ENCODE results near the gene FREY1.

FREY1 gene

DNA sequence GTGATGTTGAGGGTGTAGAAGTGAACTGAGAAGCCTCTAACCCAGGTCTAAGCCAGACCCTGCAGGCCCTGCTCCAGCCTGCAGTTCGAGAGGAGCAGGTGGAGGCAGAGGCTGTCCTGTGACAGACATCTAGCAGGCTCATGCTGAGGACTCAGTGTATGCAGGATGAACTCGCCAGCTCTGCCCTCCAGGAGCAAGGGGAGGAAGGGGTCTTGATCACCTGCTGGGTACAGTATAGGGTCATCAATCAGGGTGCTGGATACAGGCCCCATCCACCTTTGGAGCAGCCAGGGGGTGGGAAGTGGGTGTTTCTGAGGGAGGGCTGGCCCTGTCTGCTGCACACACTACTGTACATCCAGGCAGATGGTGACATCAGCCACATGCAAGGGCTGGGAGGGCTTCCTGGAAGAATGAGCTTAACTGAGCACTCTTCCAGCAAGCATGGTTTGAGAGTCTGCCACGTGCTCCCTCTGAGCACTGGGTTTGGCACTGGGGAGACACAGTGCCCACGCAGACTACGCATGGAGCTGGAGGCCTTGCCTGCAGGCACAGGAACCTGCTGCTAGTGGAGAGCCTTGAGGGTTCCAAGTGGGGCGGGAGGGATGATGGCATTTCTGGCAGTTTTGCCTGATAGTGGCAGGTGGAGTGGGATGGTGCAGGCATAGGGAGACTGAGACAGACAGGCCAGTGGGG lies 12.4 kb downstream of the FREY1 start:
- no peak for DNase-seq (ENCODE audit: low read depth)

DNA sequence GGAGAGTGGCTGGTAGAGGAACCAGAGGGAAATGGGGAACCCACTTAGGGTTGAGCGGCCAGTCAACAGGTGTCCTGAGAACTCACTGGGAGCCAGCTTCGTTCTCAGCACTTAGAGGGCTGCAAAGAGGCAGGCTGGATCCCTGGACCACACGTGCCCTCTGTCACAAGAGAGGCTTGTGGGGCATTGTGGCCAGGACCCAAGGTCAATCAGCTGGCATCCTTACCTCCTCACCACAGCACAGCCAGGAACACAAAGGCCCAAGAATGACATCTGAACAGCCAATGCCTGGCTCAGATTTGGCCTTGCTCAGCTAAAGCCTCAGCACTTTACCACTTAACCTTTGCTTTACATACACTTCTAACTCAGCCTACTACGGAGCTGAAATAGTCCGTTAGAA lies 14.2 kb downstream of the FREY1 start:
- DNase-seq (ENCODE audit: low read depth) = no peak

DNA sequence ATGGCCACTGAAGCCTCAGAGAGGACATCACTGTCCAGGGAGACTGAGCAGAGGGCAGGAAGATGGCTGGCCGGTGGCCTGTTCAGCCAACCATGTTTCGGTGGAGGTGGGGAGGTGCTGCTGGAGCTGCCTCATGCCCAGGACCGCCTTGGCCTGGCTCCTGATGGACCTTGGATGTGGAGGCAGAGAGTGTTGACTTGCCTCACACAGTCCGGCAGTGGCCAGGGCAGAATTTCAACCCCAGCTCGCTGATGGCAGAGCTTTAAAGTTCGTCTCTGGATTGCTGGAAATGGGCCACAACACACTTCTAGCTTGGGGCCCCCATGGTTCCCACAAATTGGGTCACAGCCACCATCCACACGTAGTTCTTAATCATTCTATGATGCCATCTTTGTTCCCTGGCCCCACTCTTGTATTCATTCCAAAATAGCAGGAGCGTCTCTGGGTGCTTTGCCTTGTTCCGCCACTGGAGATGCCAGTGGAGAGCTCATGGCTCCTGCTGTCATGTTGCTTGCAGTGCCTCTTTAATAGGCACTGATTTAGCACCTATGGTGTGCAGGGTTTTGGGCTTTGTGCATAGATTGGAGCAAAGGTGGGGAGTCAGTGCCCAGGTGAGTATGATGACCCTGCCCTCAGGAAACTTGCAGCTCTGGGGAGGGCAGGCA lies 16.1 kb downstream of the FREY1 start:
- DNase-seq (ENCODE audit: low read depth) = no peak

DNA sequence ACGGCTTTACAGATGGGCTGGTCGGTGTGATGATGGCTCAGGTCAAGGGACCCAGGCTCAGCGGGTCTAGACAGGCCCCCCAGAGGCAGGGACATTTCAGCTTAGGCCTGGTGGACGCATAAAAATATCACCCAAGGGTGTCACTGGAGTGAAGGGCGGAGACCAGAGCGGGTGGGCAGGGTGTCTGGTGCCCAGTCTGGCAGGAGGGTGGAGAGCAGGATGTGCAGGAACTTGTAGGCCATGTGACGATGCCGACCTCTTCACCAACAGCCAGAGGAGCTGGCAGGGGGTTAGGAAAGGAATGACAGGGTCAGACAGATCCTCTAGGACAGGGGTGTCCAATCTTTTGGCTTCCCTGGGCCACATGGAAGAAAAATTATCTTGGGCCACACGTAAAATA lies 17.1 kb downstream of the FREY1 start:
- DNase-seq (ENCODE audit: low read depth) = no peak

DNA sequence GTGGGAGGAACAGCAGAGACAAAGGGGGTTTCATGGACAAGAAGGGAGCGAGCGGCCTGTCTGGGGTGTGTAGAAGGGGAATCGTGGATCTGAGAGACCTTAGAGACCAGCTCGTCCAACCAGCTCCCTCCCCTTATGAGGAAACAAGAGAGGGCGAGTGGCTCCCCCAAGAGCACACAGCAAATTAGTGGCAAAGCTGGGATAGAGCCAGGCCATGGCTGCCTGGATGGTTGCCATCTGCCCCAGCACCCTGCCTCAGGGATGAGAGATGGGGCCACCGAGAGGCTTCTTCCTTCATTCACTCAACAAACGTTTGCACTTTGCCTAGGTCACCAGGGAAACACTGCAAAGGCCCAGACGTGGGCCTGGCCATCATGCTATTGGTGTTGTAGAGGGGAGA lies 17.5 kb downstream of the FREY1 start:
- DNase-seq (ENCODE audit: low read depth) = no peak

DNA sequence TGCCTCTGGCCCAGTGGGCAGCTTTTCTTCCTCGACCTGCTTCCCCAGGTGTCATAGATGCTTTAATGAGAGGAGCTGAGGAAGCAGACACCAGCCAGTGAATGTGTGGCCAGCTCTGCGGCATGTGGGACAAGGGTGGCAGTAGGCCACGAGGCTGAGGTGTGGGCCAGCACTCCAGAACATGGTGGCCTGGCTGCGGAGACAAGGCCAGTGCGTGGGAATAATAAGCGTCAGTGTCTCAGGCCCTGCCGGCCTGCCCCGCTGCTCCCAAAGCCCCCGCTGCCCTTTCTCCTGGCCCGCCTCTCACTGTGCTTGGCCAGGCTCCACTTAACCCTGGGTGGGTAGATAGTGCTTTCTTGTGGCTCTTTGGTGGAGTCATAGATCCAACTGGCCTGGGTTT lies 19.5 kb downstream of the FREY1 start:
- no peak for DNase-seq (ENCODE audit: low read depth)

DNA sequence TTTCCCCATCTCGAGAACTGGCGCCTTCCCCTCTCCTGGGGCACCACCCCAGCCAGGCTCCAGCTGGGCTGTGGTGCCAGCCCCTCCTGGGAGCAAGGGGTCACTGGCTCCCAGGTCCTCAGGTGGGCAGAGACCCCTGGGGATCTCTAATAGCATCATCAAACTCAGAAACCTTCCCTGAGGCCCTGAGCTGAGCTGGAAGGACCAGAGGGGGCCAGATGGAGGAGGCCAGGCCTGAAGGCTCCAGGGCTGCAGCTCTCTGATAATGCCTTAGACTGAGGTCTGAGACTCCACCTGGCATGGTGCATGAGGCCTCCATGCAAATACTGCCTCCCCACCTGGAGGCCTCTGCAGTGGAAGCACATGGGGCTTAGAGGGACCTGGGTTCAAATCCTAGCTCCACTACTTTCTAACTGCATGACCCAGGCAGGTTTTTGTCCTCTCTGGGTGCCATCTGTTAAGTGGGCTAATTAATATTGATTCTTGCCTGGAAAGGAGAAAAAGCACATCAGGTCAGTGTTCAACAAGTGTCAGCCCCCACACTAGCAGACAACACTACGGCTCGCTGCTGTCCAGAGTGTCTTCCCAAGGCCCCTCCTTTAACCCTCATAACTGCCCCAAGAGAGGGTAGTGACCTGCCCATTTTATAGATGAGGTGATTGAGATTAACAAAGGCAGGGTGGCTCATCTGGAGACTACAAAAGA lies 20.1 kb downstream of the FREY1 start:
- no peak for DNase-seq (ENCODE audit: low read depth)

DNA sequence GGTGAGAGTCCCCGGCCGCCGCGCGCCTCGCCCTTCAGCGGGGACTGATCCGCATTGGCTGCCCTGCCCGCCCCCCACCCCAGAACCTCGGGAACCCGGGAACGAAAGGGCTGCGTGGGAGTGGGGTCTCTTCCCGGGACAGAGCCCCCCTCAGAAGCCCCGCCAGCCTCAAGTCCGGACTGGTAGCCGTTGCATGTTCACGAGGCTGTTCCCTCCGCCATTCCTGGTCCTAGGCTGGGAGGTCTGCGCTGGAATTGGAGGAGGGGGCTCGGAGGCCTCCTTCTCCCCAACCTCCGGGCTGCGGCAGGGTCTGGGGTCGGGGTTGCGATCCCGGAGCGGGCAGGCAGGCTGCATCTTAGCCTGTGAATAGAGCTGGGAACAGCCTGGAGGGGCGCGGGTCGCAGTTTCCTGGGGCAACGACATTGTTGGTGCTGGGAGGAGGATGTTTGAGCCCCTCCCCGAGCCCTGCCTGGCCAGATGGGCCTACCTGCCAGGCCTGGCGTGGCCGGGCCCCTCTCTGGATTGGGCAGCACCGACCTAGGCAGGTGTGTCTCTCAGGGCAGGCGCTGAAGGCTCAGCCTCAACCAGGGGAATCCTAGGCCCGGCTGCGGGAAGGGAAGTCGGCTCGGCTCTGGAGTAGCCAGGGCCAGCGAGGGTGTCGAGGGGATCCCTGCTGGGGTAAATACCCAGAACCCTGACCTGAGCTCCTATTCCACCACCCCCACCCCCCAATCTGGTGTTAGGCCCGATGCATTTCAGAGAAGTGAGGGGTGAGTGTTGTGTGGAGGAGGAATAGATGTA lies 20.9 kb downstream of the FREY1 start:
- DNase-seq (ENCODE audit: low read depth) = no peak

DNA sequence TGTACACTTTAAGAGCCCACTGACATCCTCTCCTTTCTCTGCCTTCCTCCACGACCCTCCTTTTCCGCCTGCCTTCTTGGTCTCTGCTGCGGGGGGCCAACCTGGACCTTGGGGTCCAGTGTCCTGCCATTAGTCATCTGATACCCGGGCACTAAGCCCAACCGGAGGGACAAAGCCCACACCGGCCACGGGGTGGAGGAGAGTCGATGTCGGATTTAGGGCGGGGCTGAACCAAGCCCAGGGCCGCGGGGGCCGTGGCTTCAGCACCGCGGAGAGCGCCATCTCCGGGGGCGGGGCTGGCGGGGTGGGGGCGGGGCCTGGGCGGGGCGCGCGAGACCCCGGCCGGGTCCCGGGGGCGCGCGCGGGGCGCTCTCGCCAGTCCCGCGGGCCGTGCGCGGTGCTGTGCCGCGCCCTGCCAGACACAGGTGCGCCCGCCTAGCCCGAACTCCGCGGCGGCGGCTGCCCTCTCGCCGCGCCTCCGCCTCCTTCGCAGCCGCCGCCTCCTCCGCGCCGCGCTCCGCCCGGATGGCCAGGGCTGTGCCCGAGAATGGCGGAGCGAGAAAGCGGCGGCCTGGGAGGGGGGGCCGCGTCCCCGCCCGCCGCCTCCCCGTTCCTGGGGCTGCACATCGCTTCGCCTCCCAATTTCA lies 21.7 kb downstream of the FREY1 start, which contains the start of gene MAPK8IP1:
Gene MAPK8IP1, plus strand, starts transcription at position 378 of the 647 bp plus-strand sequence. Its CDS starts 170 bp downstream, at position 548.
- no peak for DNase-seq (ENCODE audit: low read depth)

DNA sequence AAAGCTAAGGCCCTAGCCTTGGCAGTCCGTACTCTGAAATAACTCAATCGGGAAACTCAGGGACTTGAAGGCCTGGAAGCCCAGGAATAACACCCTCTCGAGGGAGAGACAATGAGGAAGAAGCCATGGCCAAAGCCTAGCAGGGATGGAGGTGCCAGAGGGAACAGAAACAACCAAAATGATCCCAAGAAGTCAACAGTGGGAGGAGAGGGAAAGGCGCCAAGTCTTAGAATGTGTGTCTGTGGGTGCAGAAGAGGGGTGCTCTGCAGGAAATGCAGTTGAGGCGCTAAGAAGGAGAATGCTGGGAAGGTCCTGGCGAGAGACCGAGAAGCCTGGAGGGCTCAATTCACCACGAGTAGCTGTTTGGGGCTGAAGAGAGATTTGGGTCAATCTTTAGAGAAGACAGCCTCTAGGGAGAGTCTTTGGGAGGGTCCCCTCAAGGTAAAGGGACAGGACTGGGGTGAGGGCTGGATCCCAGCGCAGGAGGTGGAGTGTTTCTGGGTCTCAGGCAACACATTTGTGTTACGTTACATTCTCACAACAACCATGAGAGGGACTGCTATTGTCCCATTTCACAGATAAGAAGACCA lies 22.4 kb downstream of the FREY1 start:
- no peak for DNase-seq (ENCODE audit: low read depth)

DNA sequence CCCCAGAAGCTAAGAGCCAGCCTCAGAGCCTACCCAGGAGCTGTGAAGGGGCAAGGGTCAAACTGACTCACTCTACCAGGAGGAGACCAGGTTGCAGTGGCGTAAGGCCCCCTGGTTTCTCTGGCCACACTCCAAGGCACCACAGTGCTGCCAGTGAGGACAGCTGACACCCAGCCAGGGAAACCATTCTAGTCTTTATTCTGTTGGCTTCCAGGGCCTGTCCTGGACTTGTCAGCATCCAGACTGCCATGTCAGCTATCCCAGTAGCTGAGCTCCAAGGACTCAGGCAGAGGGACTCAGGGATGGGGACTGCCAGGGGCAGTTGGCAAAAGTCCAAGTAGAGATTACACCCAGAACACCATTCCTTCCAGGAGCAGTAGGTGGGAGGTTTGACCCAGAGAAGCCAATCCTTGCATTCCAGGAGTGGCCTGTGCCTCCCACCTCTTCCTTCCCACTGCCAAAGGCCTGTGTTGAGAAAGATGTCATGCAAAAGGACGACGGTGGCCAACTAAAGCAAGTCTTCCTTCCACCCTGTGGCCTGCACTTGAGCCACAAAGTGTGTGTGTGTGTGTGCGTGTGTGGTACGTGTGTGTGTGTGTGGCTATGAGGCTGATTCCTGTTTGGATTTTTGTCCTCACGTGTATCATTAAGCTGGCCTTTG lies 25.2 kb downstream of the FREY1 start:
- no peak for DNase-seq (ENCODE audit: low read depth)

DNA sequence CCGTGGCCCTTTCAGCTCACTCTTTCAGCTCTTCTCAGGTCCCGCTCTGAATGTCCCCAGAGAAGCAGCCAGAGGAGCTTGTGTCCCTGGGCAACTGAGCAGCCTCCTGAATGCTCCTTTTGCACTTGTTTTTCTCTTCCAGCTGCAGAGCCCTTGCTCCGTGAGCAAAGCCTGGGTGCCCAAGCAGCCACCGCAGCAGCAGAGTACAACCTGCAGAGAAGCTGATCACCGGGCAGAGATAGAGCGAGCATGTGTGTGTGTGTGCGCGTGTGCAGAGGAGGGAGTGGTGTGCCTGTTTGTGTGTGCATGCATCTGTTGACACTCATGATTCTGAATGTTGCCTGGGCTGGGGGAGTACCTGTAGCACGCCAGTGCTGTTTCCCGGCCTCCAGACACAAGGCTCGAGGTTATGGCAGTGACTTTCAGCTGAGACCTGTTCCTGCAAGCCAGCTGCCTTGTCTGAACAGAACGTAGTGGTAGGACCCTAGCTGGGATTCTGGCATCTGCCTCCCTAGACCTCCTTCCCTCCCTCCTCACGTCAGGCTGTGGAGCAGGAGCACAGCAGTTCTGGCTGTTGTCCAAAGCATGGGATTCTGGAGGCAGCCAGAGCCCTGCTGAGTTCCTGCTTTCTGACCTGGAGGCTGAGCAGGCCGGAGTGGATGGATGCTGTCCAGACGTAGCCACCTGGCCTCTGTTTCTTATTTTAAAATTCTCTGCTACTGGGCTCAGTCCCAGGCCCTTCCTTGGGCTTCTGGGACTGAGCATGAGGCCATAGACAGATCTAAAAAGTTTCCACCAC lies 26.1 kb downstream of the FREY1 start:
- no peak for DNase-seq (ENCODE audit: low read depth)

DNA sequence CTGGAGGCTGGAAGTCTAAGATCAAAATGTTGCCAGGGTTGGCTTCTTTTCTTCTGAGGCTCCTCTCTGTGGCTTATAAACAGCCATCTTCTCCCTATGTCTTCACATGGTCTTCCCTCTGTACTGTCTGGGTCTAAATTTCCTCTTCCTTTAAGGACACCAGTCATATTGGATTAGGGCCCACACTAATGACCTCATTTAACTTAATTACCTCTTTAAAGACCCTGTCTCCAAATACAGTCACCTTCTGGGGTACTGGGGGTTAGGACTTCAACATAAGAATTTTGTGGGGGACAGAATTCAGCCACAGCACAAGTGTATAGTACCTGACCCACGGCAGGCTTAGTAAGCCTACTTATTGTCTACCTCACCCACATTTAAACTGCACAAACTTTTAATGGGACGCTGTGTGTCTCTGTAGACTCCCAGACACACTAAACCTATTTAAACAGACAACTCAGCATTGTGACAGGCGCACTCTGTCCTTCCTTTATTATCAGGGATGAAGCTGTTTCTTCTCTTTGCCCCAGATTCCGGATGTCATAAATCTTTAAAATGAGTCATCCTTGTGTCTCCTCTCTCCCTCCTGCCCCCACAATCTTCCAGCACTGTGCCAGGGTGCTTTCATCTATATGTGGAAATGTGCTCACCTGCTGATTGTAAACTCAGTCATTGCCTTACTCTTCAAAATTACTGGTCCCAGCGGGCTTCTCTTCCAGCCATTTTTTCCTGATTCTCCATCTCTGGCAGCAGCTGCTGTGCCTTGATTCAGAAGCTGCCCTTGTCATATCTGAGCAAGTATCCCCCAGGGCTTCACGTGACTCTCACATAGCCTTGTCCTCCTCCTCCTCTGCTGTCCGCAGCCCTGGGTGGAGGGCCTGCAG lies 27.0 kb downstream of the FREY1 start:
- DNase-seq (ENCODE audit: low read depth) = no peak

DNA sequence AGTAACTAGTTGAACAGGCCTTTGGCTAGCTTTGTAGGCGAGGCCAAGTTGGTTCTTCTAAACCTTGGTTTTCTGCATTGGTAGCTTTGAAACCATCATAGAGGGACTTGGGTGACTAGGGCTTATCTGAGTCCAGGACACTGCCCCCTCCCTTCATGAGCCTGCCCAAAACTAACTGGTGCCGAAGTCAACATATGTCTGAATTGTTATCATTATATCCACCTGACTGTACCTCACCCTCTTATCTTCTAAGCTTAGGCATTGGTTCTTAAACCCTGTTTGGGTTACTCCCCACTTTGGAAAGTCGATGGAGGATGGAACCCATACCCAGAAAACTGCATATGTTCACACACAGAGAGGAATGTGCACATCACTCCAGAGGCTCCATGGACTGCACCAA lies 29.2 kb downstream of the FREY1 start:
- no peak for DNase-seq (ENCODE audit: low read depth)

DNA sequence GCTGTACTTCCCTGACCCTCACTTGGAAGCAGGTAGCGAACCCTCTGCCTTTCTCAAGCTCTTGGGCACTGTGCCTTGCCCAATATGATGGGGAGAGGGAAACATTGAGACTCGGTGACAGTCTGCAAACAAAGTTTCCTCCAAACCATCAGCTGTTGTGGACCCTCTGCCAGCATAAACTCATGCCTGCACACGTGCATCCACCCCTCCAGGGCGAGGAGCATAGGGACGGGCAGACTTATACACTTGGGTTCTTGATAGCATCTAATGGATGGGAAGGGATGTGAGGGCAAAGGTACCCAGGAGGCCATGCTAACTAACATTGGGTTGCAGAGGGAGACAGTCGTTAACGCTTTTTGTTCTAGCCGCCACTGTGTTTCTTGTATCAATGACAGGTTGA lies 29.9 kb downstream of the FREY1 start:
- DNase-seq (ENCODE audit: low read depth) = no peak

DNA sequence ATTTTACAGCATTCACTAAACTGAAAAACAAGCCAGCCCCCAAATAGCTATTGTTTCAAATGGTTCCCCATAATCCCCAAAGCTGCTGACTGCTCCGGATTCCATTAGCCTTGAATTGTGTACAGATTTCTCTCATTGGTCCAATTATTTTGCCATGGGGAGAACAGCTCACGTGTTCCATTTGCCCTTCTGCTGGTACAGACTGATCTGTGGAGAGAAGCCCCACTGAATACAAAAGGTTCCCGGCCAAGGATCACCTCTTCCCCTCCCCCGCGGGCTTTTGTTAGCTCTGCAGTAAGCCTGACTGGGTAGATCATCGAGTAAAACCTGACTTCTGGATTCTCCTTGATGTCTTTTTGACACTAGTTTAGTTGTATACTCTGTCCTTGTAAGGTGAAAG lies 30.7 kb downstream of the FREY1 start:
- DNase-seq (ENCODE audit: low read depth) = no peak

DNA sequence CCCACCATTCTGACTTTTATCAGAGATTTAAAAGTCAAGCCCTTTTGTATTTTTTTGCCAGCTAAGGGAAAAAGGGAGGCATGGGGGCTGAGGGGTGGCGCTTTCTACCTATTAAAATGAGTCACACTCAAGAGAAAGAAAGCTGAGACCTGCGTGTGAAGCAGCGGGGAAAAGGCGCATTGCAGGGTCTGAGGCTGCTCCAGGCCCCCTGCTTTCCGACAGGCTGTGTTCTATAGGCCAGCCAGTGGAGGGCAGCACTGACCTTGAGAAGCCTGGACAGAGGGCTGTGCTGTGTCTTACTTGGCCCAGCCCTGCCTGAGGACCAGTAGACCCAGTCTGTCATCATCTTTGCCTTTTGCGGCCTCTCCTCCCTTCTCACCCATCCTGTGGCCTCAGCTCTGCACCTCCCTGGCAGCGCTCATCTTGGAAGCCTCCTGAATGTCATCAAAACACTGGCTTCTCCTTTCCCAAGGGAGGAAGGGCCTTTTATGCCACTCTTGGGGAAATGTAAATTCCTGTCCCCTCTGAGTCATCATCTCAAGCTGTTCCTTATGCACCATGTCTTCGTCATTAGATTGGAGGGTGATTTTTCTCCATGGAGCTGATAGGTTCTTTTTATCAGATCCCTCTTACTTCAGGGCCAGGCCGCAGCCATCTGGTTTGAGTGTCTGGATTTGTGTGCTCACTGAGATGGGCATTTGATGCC lies 34.3 kb downstream of the FREY1 start:
- peak; percentile 97 for DNase-seq (ENCODE audit: low read depth)

DNA sequence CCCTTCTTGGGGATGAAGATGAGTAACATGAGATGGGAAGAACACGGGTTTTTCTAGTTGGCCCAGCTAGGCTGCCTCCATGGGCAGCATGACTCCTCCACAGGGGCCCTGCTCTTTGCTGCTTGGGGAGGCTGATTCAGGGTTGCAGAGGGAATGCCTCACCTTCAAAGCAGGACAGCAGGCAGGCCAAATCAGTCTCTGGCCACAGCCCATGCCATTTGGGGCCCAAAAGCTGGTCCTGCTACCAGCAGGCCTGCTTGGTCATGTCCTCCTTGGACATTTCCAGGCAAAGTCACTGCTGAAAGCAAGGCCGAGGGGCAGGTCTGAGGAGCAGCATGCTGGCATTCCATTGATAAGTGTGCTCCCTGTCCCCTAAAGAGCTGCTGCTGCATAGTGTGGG lies 35.4 kb downstream of the FREY1 start:
- no peak for DNase-seq (ENCODE audit: low read depth)
